Stomach (tissue), 4 donors: ENCODE data around the gene CYP24A1.

Experiments
- POLR2A ChIP-seq, 4 donors: fragments of 450-650 bp; IDR thresholded peaks; one replicate each; pipeline ENCODE4 v1.6.1; 2016; ENCODE audit warnings: antibody characterized with exemption in 4 of 4, control low read depth in 2 of 4, mild to moderate bottlenecking in 1 of 4, moderate library complexity in 1 of 4
- TF ChIP-seq, protein P1 (sequence below), 7 experiments: fragments of 450-650 bp in 4 of 7; fragments of 200-600 bp in 3 of 7; sonication (generic) in 3 of 7; IDR thresholded peaks; one replicate each; pipeline ENCODE4 v1.5.1; 2016 to 2019; ENCODE audit warnings: antibody characterized with exemption in 7 of 7, control low read depth in 2 of 7, mild to moderate bottlenecking in 1 of 7

DNA sequence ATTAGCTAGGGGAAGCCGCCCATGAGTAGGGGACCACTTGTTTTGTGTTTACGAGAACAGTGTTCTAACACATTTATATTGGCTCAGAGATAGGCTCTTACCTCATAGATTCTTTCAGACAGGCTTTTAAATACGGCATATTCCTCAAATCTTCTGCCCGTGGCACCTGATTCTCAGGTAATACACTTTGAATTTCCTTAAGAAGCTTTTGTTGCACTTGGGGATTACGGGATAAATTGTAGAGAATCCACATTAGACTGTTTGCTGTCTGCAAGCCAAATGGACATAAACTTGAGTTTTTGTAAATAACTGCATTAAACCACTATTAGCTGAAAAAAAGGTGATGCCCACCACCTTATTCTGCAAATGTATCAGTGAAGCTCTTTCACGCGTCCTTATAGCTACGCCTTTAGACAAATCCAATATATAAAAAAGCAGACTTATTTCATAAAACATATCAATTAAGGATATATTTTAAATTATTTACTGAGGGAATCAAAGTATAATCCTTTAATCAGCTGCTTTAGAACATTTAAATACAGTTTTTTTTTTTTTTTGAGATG lies 14.8 kb downstream of the CYP24A1 start:
- TF ChIP-seq, protein P1, sequence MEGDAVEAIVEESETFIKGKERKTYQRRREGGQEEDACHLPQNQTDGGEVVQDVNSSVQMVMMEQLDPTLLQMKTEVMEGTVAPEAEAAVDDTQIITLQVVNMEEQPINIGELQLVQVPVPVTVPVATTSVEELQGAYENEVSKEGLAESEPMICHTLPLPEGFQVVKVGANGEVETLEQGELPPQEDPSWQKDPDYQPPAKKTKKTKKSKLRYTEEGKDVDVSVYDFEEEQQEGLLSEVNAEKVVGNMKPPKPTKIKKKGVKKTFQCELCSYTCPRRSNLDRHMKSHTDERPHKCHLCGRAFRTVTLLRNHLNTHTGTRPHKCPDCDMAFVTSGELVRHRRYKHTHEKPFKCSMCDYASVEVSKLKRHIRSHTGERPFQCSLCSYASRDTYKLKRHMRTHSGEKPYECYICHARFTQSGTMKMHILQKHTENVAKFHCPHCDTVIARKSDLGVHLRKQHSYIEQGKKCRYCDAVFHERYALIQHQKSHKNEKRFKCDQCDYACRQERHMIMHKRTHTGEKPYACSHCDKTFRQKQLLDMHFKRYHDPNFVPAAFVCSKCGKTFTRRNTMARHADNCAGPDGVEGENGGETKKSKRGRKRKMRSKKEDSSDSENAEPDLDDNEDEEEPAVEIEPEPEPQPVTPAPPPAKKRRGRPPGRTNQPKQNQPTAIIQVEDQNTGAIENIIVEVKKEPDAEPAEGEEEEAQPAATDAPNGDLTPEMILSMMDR (IDR thresholded peaks at IDR 0.05) = no peak
- TF ChIP-seq POLR2A (IDR thresholded peaks at IDR 0.05) = no peak
